ENCODE data around the gene GIT2.
"Not testable (repeated sequence)": the region's sequence is repeated elsewhere in the genome, so short reads cannot be mapped to it uniquely, and the experiment has no call there.

The GIT2 gene

DNA sequence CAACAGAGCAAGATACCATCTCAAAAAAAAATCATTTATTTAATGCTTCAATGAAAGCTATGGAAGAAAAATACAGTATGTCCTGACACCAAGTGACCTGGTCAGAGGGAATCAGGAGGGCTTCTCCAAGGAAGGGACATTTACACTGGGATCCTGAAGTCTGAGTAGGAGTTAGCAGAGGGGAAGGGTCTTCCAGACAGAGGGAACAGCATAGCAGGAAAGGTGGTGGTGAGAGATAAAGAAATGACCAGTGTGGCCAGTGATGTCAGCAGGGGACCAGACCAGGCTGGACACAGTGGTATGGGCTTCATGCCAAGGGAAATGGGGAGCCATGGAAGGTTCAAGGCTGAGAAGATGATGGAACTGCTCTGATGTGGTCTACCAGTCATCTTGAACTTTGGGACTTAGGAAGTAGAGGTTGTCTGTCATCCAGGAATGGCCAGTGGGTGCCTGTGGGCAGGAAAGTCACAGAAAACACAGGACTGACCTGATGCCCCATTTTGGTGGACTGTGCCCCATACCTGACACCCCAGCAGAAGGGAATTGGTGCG is 103.9 kb downstream of the GIT2 start:
- no peak for DNase-seq (ENCODE audit: low read depth in 2 of 2)

DNA sequence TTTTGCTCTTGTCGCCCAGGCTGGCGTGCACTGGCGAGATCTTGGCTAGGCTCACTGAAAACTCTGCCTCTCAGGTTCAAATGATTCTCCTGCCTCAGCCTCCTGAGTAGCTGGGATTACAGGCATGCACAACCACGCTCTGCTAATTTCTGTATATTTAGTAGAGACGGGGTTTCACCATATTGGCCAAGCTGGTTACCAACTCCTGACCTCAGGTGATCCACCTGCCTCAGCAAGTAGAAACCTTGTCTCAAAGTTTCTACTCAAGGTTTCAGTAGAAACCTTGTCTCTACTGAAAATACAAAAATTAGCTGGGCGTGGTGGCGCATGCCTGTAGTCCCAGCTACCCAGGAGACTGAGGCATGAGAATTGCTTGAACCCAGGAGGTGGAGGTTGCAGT is 104.4 kb downstream of the GIT2 start:
- not testable (repeated sequence) for DNase-seq (ENCODE audit: low read depth in 2 of 2)

- no peak for DNase-seq (ENCODE audit: low read depth in 2 of 2)
Measured at GRCh38 chr12:109890620-109891170, 105.5 kb downstream of the GIT2 start.

- DNase-seq (ENCODE audit: low read depth in 2 of 2), result no peak
Measured at GRCh38 chr12:109888179-109889020, 107.8 kb downstream of the GIT2 start.

DNA sequence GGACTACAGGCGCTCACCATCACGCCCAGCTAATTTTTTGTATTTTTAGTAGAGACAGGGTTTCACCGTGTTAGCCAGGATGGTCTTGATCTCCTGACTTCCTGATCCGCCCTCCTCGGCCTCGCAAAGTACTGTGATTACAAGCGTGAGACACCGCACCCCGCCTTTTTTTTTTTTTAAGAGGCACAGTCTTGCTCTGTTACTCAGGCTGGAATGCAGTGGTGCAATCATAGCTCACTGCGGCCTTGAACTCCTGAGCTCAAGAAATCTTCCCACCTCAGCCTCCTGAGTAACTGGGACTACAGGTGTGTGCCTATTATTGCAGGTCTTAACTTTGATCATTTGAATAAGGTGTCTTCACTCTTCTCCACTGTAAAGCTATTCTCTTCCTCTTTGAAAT is 110.6 kb downstream of the GIT2 start:
- DNase-seq (ENCODE audit: low read depth in 2 of 2), result no peak

GRCh38 chr12:109883461-109883860 is 112.7 kb downstream of the GIT2 start:
- DNase-seq (ENCODE audit: low read depth in 2 of 2), result no peak

DNA sequence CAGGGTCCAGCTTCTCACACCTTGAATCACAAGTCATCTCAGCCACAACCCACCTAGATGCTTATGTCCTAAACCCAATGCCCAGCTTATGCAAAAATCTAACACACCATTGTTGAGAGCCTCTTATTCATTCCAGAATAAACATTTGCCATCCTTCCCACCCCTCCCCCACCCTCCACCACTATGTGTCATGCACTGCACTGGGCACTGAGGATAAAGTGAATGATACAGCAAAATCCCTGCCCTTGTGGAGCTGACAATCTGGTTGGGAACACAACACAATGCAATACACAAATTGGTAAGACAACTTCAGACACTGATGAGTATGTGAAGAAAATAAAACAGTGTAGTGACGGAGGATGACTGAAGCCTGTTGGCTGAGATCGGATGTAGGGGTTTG is 114.4 kb downstream of the GIT2 start:
- no peak for DNase-seq (ENCODE audit: low read depth in 2 of 2)

- no peak for DNase-seq (ENCODE audit: low read depth in 2 of 2)
Measured at GRCh38 chr12:109880938-109881337, 115.2 kb downstream of the GIT2 start.

GRCh38 chr12:109880043-109880931 is 115.9 kb downstream of the GIT2 start, which contains the start of gene GLTP:
GLTP (minus strand) TSS chr12:109880541; CDS start chr12:109880374, 167 bp downstream.
- DNase-seq (ENCODE audit: low read depth in 2 of 2), result peak; percentile 73 to 85

All from stimulated activated CD8-positive, alpha-beta memory T cell treated with anti-CD3 and anti-CD28 coated beads, Interleukin-15, amount 100 ng/mL, for 4 hours (primary cell).